Psoas muscle (tissue), 8 donors: ENCODE data around the gene BRD3OS. TPM values are rescaled to one million over a fixed set of nuclear protein-coding genes. Genes with fewer than 3 reads are reported as not detected.

Experiments
- ATAC-seq, 4 donors: fragments of 200-7000 bp; cut with Tn5 transposase; one replicate each; pipeline ENCODE4 v1.9.1; 2020; ENCODE audit warnings: moderate library complexity in 3 of 4, mild to moderate bottlenecking in 2 of 4
- DNase-seq, 2 donors: peaks; one replicate each; pipeline ENCODE4 v3.0.0-alpha.2; 2020
- H3K27ac ChIP-seq: fragments of 200-600 bp; one replicate; pipeline ENCODE4 v1.8.0; 2022
- H3K27me3 ChIP-seq, 3 donors: fragments of 200-600 bp in 1 of 3; one replicate each; pipeline versions ENCODE4 v1.6.1 to v1.8.0; 2013 to 2022; ENCODE audit warnings: low read length in 2 of 3, mild to moderate bottlenecking in 2 of 3, moderate library complexity in 1 of 3; ENCODE audit not compliant: insufficient read depth in 3 of 3
- H3K36me3 ChIP-seq, 2 donors: fragments of 200-600 bp in 1 of 2; one replicate each; pipeline versions ENCODE4 v1.6.1 to v1.8.0; 2013 to 2022; ENCODE audit warnings: low read depth in 1 of 2, mild to moderate bottlenecking in 1 of 2, moderate library complexity in 1 of 2; ENCODE audit not compliant: insufficient read depth in 1 of 2
- H3K4me1 ChIP-seq: fragments of 200-600 bp; one replicate; pipeline ENCODE4 v1.8.0; 2022
- H3K4me3 ChIP-seq: fragments of 200-600 bp; one replicate; pipeline ENCODE4 v1.8.0; 2022; ENCODE audit warnings: mild to moderate bottlenecking
- H3K9me3 ChIP-seq: fragments of 200-600 bp; one replicate; pipeline ENCODE4 v1.8.0; 2022
- CTCF ChIP-seq: fragments of 200-600 bp; IDR thresholded peaks from one replicate; pipeline ENCODE4 v1.8.0; 2022; ENCODE audit warnings: antibody characterized with exemption
- whole genome bisulfite sequencing, 3 donors: extraction: QIAGEN DNeasy Blood & Tissue Kit; methylation state at CpG; one replicate each; pipeline versions ENCODE4 v1.1.6 to v1.1.7; 2013; 5-methylcytosine and 5-hydroxymethylcytosine counted together
- intact Hi-C, 2 donors: fragments of 100-400 bp; cut with DNase I; formaldehyde crosslinking; loops; one replicate each; pipeline versions ENCODE4 v1.11.0 to v1.14.2; 2022
- polyA plus RNA-seq, 3 donors: library from polyadenylated mRNA; stranded (reverse); fragments of 200-250 nt; gene quantifications; one replicate each; pipeline ENCODE4 v1.2.3, GENCODE V29; 2013
- total RNA-seq, 4 donors: library from RNA; stranded (reverse); fragmentation: NEBNext Ultra II Directional in 2 of 4; extraction: Animal tissue kit (Norgen Biotek cat#: 25700) in 2 of 4; gene quantifications; one replicate each; pipeline versions ENCODE4 v1.2.1 to v1.2.4, GENCODE V29; 2021 to 2023
- donor health status: healthy with polysubstance abuse.
- donor health status: DM: no; HTN: no; CAD: no; lungs with moderate emphysema.
- donor health status: Bipolar disorder and iron deficiency.
- donor health status: healthy.
- donor health status: DM: yes; HTN: yes; CAD: no.
- donor health status: DM: no; HTN: no; CAD: no.
- donor health status: DM: no; HTN: no; CAD: no.
- donor health status: DM: yes; HTN: yes; CAD: no.

BRD3OS gene
- total and polyA plus RNA-seq, 7 donors = 1.2 to 8.7 (median 4.1) TPM

DNA sequence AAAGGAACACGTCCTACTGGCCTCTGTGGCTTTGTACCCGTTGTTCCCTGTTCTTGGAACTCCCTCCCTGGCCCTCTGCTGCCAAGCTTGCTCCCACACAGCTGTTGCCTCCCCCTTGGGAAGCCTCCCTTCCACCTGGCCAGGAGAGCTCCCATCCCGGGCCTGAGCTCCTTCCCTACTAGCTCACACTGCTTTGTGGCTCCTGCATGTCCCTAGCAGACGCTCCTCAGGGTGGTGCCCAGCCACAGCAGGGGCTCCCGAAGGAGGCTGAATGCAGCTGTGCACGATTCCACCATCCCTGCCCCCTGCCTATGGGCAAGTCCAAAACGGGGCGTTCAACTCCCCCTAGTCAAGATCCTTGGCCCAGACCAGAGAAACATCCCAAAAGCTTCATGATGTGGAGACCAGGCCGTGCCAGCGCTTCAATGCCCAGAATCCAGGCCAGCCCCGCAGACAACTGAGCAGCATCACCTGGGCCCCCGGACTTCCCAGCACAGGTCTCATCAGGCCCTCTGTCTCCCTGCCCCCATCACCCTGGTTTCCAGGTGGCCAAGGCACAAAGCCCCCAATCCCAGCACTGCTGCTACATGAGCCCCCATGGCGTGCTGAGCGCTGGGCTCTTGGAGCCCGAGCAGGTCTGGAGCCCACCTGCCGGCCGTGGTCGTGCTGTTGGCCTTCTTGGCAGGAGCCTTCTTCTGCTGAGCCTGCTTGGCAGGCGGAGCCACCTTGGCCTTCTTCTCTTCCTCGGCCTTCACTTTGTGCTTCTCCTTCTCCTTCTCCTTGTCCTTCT, 14.3 kb downstream of the BRD3OS start:
- peak in 3 of 4 donors; percentile 17 to 35 (median 31) for ATAC-seq
- no peak for TF ChIP-seq CTCF
- no peaks in the 10 kb centered on the region for H3K9me3 ChIP-seq
- H3K27me3 ChIP-seq = no peaks in the 10 kb centered on the region
- H3K27ac ChIP-seq = no peak overlapping the region
- 56 to 78% (median 62%) methylated on average over 20 of the region's 20 CpGs for WGBS, 3 donors
- intact Hi-C loops = no loop called here
- no peak overlapping the region for H3K4me3 ChIP-seq
- peaks cover 4% of the 10 kb centered on the region for H3K4me1 ChIP-seq
- peaks cover 0 to 89% of the 10 kb centered on the region in 2 donors for H3K36me3 ChIP-seq
- no peak for DNase-seq

DNA sequence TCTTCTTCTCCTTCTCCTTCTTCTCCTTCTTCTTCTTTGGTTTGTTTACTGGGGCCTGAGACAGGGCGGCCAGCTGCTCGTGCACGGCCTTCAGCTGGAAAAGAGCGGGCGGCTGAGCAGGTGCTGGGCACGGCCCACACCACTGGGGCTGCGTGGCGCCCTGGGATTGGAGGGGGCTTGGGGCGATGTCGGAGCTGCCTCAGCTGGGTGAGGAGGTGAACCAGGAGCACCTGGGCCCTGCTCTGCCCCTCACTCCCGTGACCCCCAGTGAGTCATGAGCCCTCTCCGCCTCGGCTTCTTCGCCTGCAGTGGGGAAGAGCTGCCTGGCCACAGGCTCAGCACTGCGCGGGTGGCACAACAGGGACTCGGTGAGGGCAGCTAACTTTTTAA, 14.9 kb downstream of the BRD3OS start:
- WGBS, 3 donors = 74 to 80% (median 80%) methylated on average over 17 of the region's 17 CpGs
- H3K27me3 ChIP-seq = no peaks in the 10 kb centered on the region
- no peaks in the 10 kb centered on the region for H3K9me3 ChIP-seq
- intact Hi-C loops = no loop called here
- DNase-seq (no peak), ATAC-seq (peak in 2 of 4 donors; percentile 33)
- no peak overlapping the region for H3K27ac ChIP-seq
- peaks cover 4% of the 10 kb centered on the region for H3K4me1 ChIP-seq
- peaks cover 0 to 89% of the 10 kb centered on the region in 2 donors for H3K36me3 ChIP-seq
- no peak for TF ChIP-seq CTCF
- H3K4me3 ChIP-seq = no peak overlapping the region

GRCh38 chr9:134040781-134041648, 15.7 kb downstream of the BRD3OS start:
- Histone ChIP-seq H3K27me3 (no peaks in the 10 kb centered on the region), H3K36me3 (peaks cover 0 to 89% of the 10 kb centered on the region in 2 donors), H3K27ac (no peak overlapping the region), H3K9me3 (no peaks in the 10 kb centered on the region), H3K4me1 (peaks cover 4% of the 10 kb centered on the region), H3K4me3 (no peak overlapping the region)
- WGBS, 3 donors = 53 to 67% (median 54%) methylated on average over 20 to 21 of the region's 21 CpGs
- ATAC-seq (peak in 2 of 4 donors; percentile 45 to 46), DNase-seq (no peak)
- intact Hi-C loops = no loop called here
- no peak for TF ChIP-seq CTCF

GRCh38 chr9:134041649-134041962, 16.3 kb downstream of the BRD3OS start:
- H3K36me3 ChIP-seq = peaks cover 0 to 89% of the 10 kb centered on the region in 2 donors
- H3K9me3 ChIP-seq = no peaks in the 10 kb centered on the region
- WGBS, 3 donors = 79 to 90% (median 82%) methylated on average over 15 to 16 of the region's 16 CpGs
- no peak overlapping the region for H3K4me3 ChIP-seq
- H3K27ac ChIP-seq = no peak overlapping the region
- no peaks in the 10 kb centered on the region for H3K27me3 ChIP-seq
- intact Hi-C loops = no loop called here
- DNase-seq (no peak), ATAC-seq (no peak)
- TF ChIP-seq CTCF = no peak
- peaks cover 7% of the 10 kb centered on the region for H3K4me1 ChIP-seq
